ENCODE results near the gene FOXP2.
"Not testable (repeated sequence)": the region's sequence is repeated elsewhere in the genome, so short reads cannot be mapped to it uniquely, and the experiment has no call there.

FOXP2 gene

GRCh38 chr7:114414156-114415063 lies at the start of gene FOXP2:
Gene FOXP2, plus strand, starts transcription at chr7:114414815. Its CDS starts 11,697 bp downstream, at chr7:114426512.
- DNase-seq (ENCODE audit: low read depth in 3 of 3): no peak

- DNase-seq (ENCODE audit: low read depth in 3 of 3): no peak
These were observed 48.8 kb upstream of the FOXP2 start for GRCh38 chr7:114365791-114366190.

GRCh38 chr7:114368492-114368891 lies 46.1 kb upstream of the FOXP2 start:
- no peak for DNase-seq (ENCODE audit: low read depth in 3 of 3)

- DNase-seq (ENCODE audit: low read depth in 3 of 3): no peak
These were observed 45.3 kb upstream of the FOXP2 start for GRCh38 chr7:114369294-114369693.

GRCh38 chr7:114372619-114373018 lies 42.0 kb upstream of the FOXP2 start:
- DNase-seq (ENCODE audit: low read depth in 3 of 3): no peak

- DNase-seq (ENCODE audit: low read depth in 3 of 3): no peak
These were observed 38.7 kb upstream of the FOXP2 start for GRCh38 chr7:114375907-114376306.

GRCh38 chr7:114383946-114384345 lies 30.7 kb upstream of the FOXP2 start:
- DNase-seq (ENCODE audit: low read depth in 3 of 3): not testable (repeated sequence)

GRCh38 chr7:114384346-114384745 lies 30.3 kb upstream of the FOXP2 start:
- not testable (repeated sequence) for DNase-seq (ENCODE audit: low read depth in 3 of 3)

- DNase-seq (ENCODE audit: low read depth in 3 of 3): no peak
These were observed 26.6 kb upstream of the FOXP2 start for GRCh38 chr7:114388021-114388420.

GRCh38 chr7:114392686-114393085 lies 21.9 kb upstream of the FOXP2 start:
- DNase-seq (ENCODE audit: low read depth in 3 of 3): no peak

- no peak for DNase-seq (ENCODE audit: low read depth in 3 of 3)
These were observed 11.6 kb upstream of the FOXP2 start for GRCh38 chr7:114402876-114403635.

- no peak for DNase-seq (ENCODE audit: low read depth in 3 of 3)
These were observed 9.2 kb upstream of the FOXP2 start for GRCh38 chr7:114405427-114405826.

- no peak for DNase-seq (ENCODE audit: low read depth in 3 of 3)
These were observed 4.9 kb upstream of the FOXP2 start for GRCh38 chr7:114409750-114410149.

- no peak for DNase-seq (ENCODE audit: low read depth in 3 of 3)
These were observed 2.1 kb upstream of the FOXP2 start for GRCh38 chr7:114412548-114412947.

- DNase-seq (ENCODE audit: low read depth in 3 of 3): no peak
These were observed 857 bp upstream of the FOXP2 start for GRCh38 chr7:114413761-114414155.

GRCh38 chr7:114415064-114415989 lies 712 bp downstream of the FOXP2 start:
- no peak for DNase-seq (ENCODE audit: low read depth in 3 of 3)

GRCh38 chr7:114416129-114416990 lies 1.7 kb downstream of the FOXP2 start:
- DNase-seq (ENCODE audit: low read depth in 3 of 3): no peak

- no peak for DNase-seq (ENCODE audit: low read depth in 3 of 3)
These were observed 2.7 kb downstream of the FOXP2 start for GRCh38 chr7:114417290-114417689.

GRCh38 chr7:114418117-114418516 lies 3.5 kb downstream of the FOXP2 start:
- DNase-seq (ENCODE audit: low read depth in 3 of 3): no peak

GRCh38 chr7:114419441-114420272 lies 5.0 kb downstream of the FOXP2 start:
- DNase-seq (ENCODE audit: low read depth in 3 of 3): no peak
